Effector memory CD8-positive, alpha-beta T cell (primary cell): ENCODE measurements around the gene C6orf52.
A peak's percentile ranks its signal among the peaks of the same experiment; 100 is the strongest.
"Not testable (repeated sequence)": the region's sequence is repeated elsewhere in the genome, so short reads cannot be mapped to it uniquely, and the experiment has no call there.

Experiments used
- ATAC-seq: fragments of 150-1000 bp; cut with Tn5 transposase; replicated peaks from 2 replicates; pipeline ENCODE4 v1.10.0; 2021; ENCODE audit warnings: mild to moderate bottlenecking, moderate library complexity
- DNase-seq, 3 experiments: peaks; one replicate each; pipeline ENCODE4 v3.0.0; 2021
- H3K27ac Mint-ChIP-seq, 2 donors: one replicate each; pipeline ENCODE4 v1.8.0; 2022; ENCODE audit warnings: mild to moderate bottlenecking in 2 of 2, mixed read lengths in 2 of 2, moderate library complexity in 2 of 2
- H3K27me3 Mint-ChIP-seq, 2 donors: one replicate each; pipeline ENCODE4 v1.8.0; 2022; ENCODE audit warnings: mixed read lengths in 2 of 2
- H3K36me3 Mint-ChIP-seq: one replicate; pipeline ENCODE4 v1.8.0; 2022; ENCODE audit warnings: mild to moderate bottlenecking, moderate library complexity, mixed read lengths; ENCODE audit not compliant: insufficient read depth
- H3K4me1 Mint-ChIP-seq, 2 donors: one replicate each; pipeline ENCODE4 v1.8.0; 2022; ENCODE audit warnings: low read depth in 2 of 2, mixed read lengths in 2 of 2
- H3K4me3 Mint-ChIP-seq, 2 donors: one replicate each; pipeline ENCODE4 v1.8.0; 2022; ENCODE audit warnings: mild to moderate bottlenecking in 2 of 2, mixed read lengths in 2 of 2, moderate library complexity in 2 of 2
- H3K9me3 Mint-ChIP-seq, 2 donors: one replicate each; pipeline ENCODE4 v1.8.0; 2022; ENCODE audit warnings: mixed read lengths in 2 of 2

The C6orf52 gene

DNA sequence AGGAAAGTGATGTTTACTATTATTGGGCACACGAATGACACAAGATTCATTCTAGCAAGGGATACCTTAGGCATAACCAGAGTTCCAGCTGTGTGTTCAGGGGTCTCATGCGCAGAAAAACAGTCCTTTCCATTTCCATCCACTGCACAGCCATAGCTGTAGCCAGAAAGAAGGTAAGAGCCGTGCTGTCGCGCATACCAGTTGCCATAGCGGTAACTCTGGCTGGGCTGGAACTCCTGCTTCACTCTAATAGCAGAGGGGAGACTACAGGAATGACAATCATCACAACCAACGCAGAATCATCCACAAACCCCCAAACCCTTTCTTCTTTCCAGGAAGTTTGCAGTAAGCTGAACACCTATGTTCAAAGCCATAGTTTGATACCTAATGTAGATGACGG is 7.5 kb downstream of the C6orf52 start:
- no peak overlapping the region for H3K4me3 Mint-ChIP-seq
- no peak for ATAC-seq
- no peaks in the 10 kb centered on the region for H3K36me3 Mint-ChIP-seq
- H3K27me3 Mint-ChIP-seq = peaks cover 18 to 45% of the 10 kb centered on the region in 2 donors
- H3K27ac Mint-ChIP-seq = no peak overlapping the region
- DNase-seq = no peak
- no peaks in the 10 kb centered on the region for H3K9me3 Mint-ChIP-seq
- peaks cover 2 to 4% of the 10 kb centered on the region in 2 donors for H3K4me1 Mint-ChIP-seq

DNA sequence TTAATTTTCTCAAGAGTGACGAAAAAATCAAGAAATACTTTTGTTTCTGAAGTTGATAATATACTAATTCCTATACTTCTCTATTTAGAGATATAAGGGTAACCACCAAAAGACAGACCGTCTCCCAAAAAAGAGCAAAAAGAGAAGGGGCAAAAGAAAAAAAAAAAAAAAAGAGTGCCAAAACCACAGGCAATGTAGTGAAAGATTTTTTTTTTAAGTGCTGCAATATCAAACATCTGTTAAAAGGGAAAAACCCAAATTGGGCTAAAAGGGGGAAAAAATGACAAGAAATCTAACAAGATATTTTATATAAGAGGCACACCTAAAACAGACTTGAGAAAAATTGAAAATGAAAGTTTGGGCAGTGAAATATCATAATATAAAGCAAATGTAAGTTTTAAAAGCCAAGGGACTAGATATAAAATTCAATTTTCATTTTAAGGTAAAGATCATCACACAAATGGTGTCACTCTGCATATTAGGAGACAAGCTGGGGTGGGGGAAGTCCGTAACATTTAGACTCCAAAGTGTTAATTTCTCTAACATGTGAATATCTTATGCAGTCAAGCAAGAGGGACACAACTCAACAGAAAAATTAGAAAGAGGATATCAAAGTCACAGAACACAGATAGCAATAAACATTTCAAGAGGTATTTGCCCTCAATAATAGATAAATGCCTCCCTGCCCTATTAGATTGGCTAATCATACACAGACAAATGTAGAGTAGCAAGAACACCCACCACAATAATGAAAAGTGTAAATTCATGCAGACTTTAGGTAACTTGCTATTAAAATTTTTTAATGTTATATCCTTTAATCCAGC is 9.1 kb downstream of the C6orf52 start:
- Mint-ChIP-seq H3K4me3 (peak overlapping the region in 1 of 2 donors; percentile 28), H3K27me3 (peaks cover 18 to 45% of the 10 kb centered on the region in 2 donors), H3K27ac (no peak overlapping the region)

GRCh38 chr6:10684618-10685017 is 9.8 kb downstream of the C6orf52 start:
- no peak for ATAC-seq
- H3K27ac Mint-ChIP-seq = no peak overlapping the region
- DNase-seq = no peak
- peak overlapping the region in 1 of 2 donors; percentile 28 for H3K4me3 Mint-ChIP-seq
- no peaks in the 10 kb centered on the region for H3K9me3 Mint-ChIP-seq
- H3K27me3 Mint-ChIP-seq = peaks cover 18 to 40% of the 10 kb centered on the region in 2 donors
- no peaks in the 10 kb centered on the region for H3K36me3 Mint-ChIP-seq
- peaks cover 2 to 4% of the 10 kb centered on the region in 2 donors for H3K4me1 Mint-ChIP-seq

More for the DNA sequence above, 9.1 kb downstream of the C6orf52 start:
- no peak for ATAC-seq
- Mint-ChIP-seq H3K9me3 (no peaks in the 10 kb centered on the region), H3K4me1 (peaks cover 2 to 4% of the 10 kb centered on the region in 2 donors), H3K36me3 (no peaks in the 10 kb centered on the region)
- DNase-seq = no peak

- Mint-ChIP-seq H3K4me3 (no peak overlapping the region), H3K27ac (peak overlapping the region in 1 of 2 donors; percentile 32)
Observed at GRCh38 chr6:10682355-10682988, 11.9 kb downstream of the C6orf52 start.

DNA sequence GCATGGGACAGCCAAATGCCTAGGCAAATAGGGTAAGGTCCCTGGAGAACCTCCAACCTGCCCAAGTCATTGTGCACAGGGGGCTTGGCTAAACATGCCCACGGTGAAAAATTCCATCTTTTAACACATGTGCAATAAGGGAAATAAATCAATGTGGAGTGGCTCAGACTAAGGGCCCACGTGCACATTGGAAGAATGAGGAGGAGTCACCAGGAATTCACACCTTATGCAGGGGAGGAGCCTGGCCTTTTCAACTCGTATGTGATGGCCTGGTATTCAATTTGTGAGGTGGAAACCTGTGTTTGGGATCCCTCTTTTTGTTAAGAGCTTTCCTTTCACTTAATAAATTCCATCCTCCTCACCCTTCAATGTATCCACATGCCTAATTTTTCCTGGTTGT is 12.6 kb downstream of the C6orf52 start:
- no peak for ATAC-seq
- H3K4me1 Mint-ChIP-seq = peaks cover 2 to 4% of the 10 kb centered on the region in 2 donors
- H3K9me3 Mint-ChIP-seq = no peaks in the 10 kb centered on the region
- H3K27ac Mint-ChIP-seq = no peak overlapping the region
- H3K4me3 Mint-ChIP-seq = no peak overlapping the region
- peaks cover 23 to 25% of the 10 kb centered on the region in 2 donors for H3K27me3 Mint-ChIP-seq
- no peak for DNase-seq
- peaks cover 4% of the 10 kb centered on the region for H3K36me3 Mint-ChIP-seq

More at GRCh38 chr6:10682355-10682988, 11.9 kb downstream of the C6orf52 start:
- Mint-ChIP-seq H3K4me1 (peaks cover 2 to 4% of the 10 kb centered on the region in 2 donors), H3K36me3 (peaks cover 4% of the 10 kb centered on the region), H3K9me3 (no peaks in the 10 kb centered on the region), H3K27me3 (peaks cover 18 to 25% of the 10 kb centered on the region in 2 donors)
- ATAC-seq (no peak), DNase-seq (no peak)

- Mint-ChIP-seq H3K36me3 (peaks cover 4% of the 10 kb centered on the region), H3K4me3 (no peak overlapping the region)
- ATAC-seq = no peak
Observed at GRCh38 chr6:10678456-10678855, 16.0 kb downstream of the C6orf52 start.

GRCh38 chr6:10676403-10676802 is 18.0 kb downstream of the C6orf52 start:
- no peak overlapping the region for H3K27ac Mint-ChIP-seq
- ATAC-seq (no peak), DNase-seq (no peak)
- H3K27me3 Mint-ChIP-seq = peaks cover 19 to 23% of the 10 kb centered on the region in 2 donors
- H3K4me1 Mint-ChIP-seq = no peaks in the 10 kb centered on the region
- no peak overlapping the region for H3K4me3 Mint-ChIP-seq
- H3K36me3 Mint-ChIP-seq = peaks cover 4% of the 10 kb centered on the region
- H3K9me3 Mint-ChIP-seq = no peaks in the 10 kb centered on the region

More at GRCh38 chr6:10678456-10678855, 16.0 kb downstream of the C6orf52 start:
- Mint-ChIP-seq H3K4me1 (no peaks in the 10 kb centered on the region), H3K27ac (no peak overlapping the region), H3K27me3 (peaks cover 13 to 23% of the 10 kb centered on the region in 2 donors), H3K9me3 (no peaks in the 10 kb centered on the region)
- no peak for DNase-seq

GRCh38 chr6:10668126-10668917 is 26.1 kb downstream of the C6orf52 start:
- Mint-ChIP-seq H3K27ac (no peak overlapping the region), H3K9me3 (no peaks in the 10 kb centered on the region), H3K27me3 (peaks cover 46 to 56% of the 10 kb centered on the region in 2 donors), H3K36me3 (no peaks in the 10 kb centered on the region), H3K4me3 (no peak overlapping the region), H3K4me1 (no peaks in the 10 kb centered on the region)
- DNase-seq = no peak
- ATAC-seq = no peak

DNA sequence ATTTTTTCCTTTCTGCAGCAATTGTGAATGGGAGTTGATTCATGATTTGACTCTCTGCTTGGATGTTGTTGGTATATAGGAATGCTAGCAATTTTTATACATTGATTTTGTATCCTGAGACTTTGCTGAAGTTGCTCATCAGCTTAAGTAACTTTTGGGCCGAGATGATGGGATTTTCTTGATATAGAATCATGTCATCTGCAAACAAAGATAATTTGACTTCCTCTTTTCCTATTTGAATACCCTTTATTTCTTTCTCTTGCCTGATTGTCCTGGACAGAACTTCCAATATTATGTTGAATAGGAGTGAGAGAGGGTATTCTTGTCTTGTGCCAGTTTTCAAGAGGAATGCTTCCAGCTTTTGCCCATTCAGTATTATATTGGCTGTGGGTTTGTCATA is 28.8 kb downstream of the C6orf52 start:
- not testable (repeated sequence) for ATAC-seq, H3K4me3 Mint-ChIP-seq, H3K27ac Mint-ChIP-seq, H3K9me3 Mint-ChIP-seq, H3K4me1 Mint-ChIP-seq, DNase-seq, H3K36me3 Mint-ChIP-seq
- peaks cover 40 to 56% of the 10 kb centered on the region in 2 donors for H3K27me3 Mint-ChIP-seq

GRCh38 chr6:10662742-10663141 is 31.7 kb downstream of the C6orf52 start:
- H3K4me1 Mint-ChIP-seq = no peaks in the 10 kb centered on the region
- no peaks in the 10 kb centered on the region for H3K36me3 Mint-ChIP-seq
- H3K4me3 Mint-ChIP-seq = no peak overlapping the region
- H3K27me3 Mint-ChIP-seq = peaks cover 36 to 42% of the 10 kb centered on the region in 2 donors
- H3K9me3 Mint-ChIP-seq = no peaks in the 10 kb centered on the region
- no peak for DNase-seq
- no peak for ATAC-seq
- no peak overlapping the region for H3K27ac Mint-ChIP-seq

DNA sequence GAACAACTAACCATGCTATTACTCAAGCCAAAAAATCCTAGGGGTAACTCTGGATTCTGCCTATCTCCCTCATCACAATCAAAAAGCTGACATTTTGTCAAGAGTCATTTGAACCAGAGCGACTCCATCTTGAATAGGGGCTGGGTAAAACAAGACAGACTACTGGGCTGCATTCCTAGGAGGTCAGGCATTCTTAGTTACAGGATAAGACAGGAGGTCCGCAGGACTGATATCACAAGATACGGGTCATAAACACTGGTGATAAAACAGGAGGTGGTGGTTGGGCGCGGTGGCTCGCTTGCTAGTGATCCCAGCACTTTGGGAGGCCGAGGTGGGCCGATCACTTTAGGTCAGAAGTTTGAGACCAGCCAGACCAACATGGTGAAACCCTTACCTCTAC is 32.2 kb downstream of the C6orf52 start:
- peaks cover 1% of the 10 kb centered on the region for H3K36me3 Mint-ChIP-seq
- no peaks in the 10 kb centered on the region for H3K9me3 Mint-ChIP-seq
- no peak for ATAC-seq
- H3K4me3 Mint-ChIP-seq = no peak overlapping the region
- peaks cover 32 to 38% of the 10 kb centered on the region in 2 donors for H3K27me3 Mint-ChIP-seq
- DNase-seq = no peak
- no peak overlapping the region for H3K27ac Mint-ChIP-seq
- H3K4me1 Mint-ChIP-seq = no peaks in the 10 kb centered on the region

- not testable (repeated sequence) for H3K9me3 Mint-ChIP-seq, DNase-seq, H3K36me3 Mint-ChIP-seq, H3K27ac Mint-ChIP-seq, ATAC-seq, H3K4me1 Mint-ChIP-seq
- Mint-ChIP-seq H3K27me3 (peaks cover 20 to 33% of the 10 kb centered on the region in 2 donors), H3K4me3 (peak overlapping the region in 1 of 2 donors; percentile 64)
Observed at GRCh38 chr6:10660431-10661191, 33.8 kb downstream of the C6orf52 start.
